Panc1 (cell line): ENCODE results near the gene ZNF689. TPM values are rescaled to one million over a fixed set of nuclear protein-coding genes. Genes with fewer than 3 reads are reported as not detected.

ENCODE experiments used
- ATAC-seq: fragments of 200-7000 bp; cut with Tn5 transposase; 2 replicates; pipeline ENCODE4 v1.9.1; 2020; ENCODE audit warnings: mild to moderate bottlenecking, moderate library complexity
- BruUV-seq: library from RNA; stranded (reverse); fragments of 400-500 nt; replicated peaks from 2 replicates; lab custom pipeline; 2021; lab: Mats Ljungman, UMichigan
- CTCF ChIA-PET: fragments of 300-600 bp; sonication (Branson Sonifier 250); formaldehyde crosslinking; loops from one replicate; lab custom pipeline; 2022; ENCODE audit warnings: antibody characterized with exemption; lab: Charles Lee
- POLR2A ChIA-PET: fragments of 300-600 bp; sonication (Branson Sonifier 250); formaldehyde crosslinking; loops from one replicate; lab custom pipeline; 2022; ENCODE audit warnings: antibody characterized with exemption; lab: Charles Lee
- DNase-seq: peaks from one replicate; pipeline ENCODE4 v3.0.0-alpha.2; 2010; ENCODE audit warnings: low read depth, low spot score
- H3K27ac ChIP-seq: 2 replicates; pipeline ENCODE4 v1.5.1; 2011; ENCODE audit warnings: mild to moderate bottlenecking, low read length, inconsistent platforms
- H3K27me3 ChIP-seq: fragments of 200-500 bp; sonication (Bioruptor generic); 2 replicates; pipeline ENCODE4 v1.6.0; 2014; ENCODE audit warnings: low read length, inconsistent platforms; ENCODE audit not compliant: control insufficient read depth, insufficient read depth
- H3K36me3 ChIP-seq: fragments of 200-500 bp; sonication (Bioruptor generic); 2 replicates; pipeline ENCODE4 v1.5.1; 2014; ENCODE audit warnings: inconsistent platforms, mild to moderate bottlenecking, low read length, moderate library complexity; ENCODE audit not compliant: control insufficient read depth, insufficient read depth
- H3K4me1 ChIP-seq: 2 replicates; pipeline ENCODE4 v1.5.1; 2011; ENCODE audit warnings: inconsistent platforms, mild to moderate bottlenecking, low read length, moderate library complexity; ENCODE audit not compliant: control insufficient read depth, insufficient read depth
- H3K4me3 ChIP-seq, 2 experiments: 2 replicates each; pipeline ENCODE4 v1.5.1; 2011 to 2012; ENCODE audit warnings: low read depth in 2 of 2, low read length in 2 of 2, mild to moderate bottlenecking in 2 of 2, inconsistent platforms in 1 of 2, moderate library complexity in 1 of 2
- H3K9me3 ChIP-seq: fragments of 200-500 bp; sonication (Bioruptor generic); 2 replicates; pipeline ENCODE4 v1.5.1; 2014; ENCODE audit warnings: low read depth, mild to moderate bottlenecking, inconsistent platforms, low read length, moderate library complexity; ENCODE audit not compliant: control insufficient read depth, insufficient read depth
- CTCF ChIP-seq: fragments of 450-650 bp; IDR thresholded peaks from 2 replicates; pipeline ENCODE4 v1.5.1; 2017; ENCODE audit warnings: mild to moderate bottlenecking
- POLR2AphosphoS5 ChIP-seq: IDR thresholded peaks from 2 replicates; pipeline ENCODE4 v1.6.1; 2012; ENCODE audit warnings: mild to moderate bottlenecking, low read depth, low read length, moderate library complexity
- SIN3A ChIP-seq: IDR thresholded peaks from 2 replicates; pipeline ENCODE4 v1.6.1; 2012; ENCODE audit warnings: low read depth, mild to moderate bottlenecking, low read length, moderate library complexity, borderline replicate concordance; ENCODE audit not compliant: insufficient read depth
- TCF7L2 ChIP-seq: IDR thresholded peaks from 2 replicates; pipeline ENCODE4 v1.6.1; 2011; ENCODE audit warnings: mild to moderate bottlenecking, low read depth, low read length, inconsistent platforms
- in situ Hi-C: cut with HindIII; loops from 2 replicates; pipeline ENCODE4 v1.10.0; 2016; ENCODE audit warnings: low sequenced_read_pairs, low pct_unique_long_range_greater_than_20kb
- intact Hi-C: fragments of 100-400 bp; cut with micrococcal nuclease; formaldehyde crosslinking; loops from one replicate; pipeline ENCODE4 v1.10.0; 2022; ENCODE audit not compliant: unreplicated experiment
- total RNA-seq: library from RNA; stranded (reverse); gene quantifications from one replicate; pipeline ENCODE4 v1.2.1, GENCODE V29; 2021; ENCODE audit not compliant: unreplicated experiment
- TF ChIP-seq, protein P1 (sequence below), 2 experiments: IDR thresholded peaks; 2 replicates each; pipeline ENCODE4 v1.6.1; 2011 to 2012; ENCODE audit warnings: low read depth in 2 of 2, control low read depth in 1 of 2, low read length in 1 of 2, mild to moderate bottlenecking in 1 of 2, moderate library complexity in 1 of 2; ENCODE audit not compliant: insufficient read depth in 1 of 2

Gene ZNF689
- total RNA-seq, 1 experiment from 2014 or later = 16.5 TPM

- Histone ChIP-seq H3K4me1 (peaks cover 15% of the 10 kb centered on the region), H3K36me3 (peaks cover 6% of the 10 kb centered on the region; the same call in 1 of the 2 replicates), H3K4me3 (no peak overlapping the region), H3K27ac (no peak overlapping the region), H3K9me3 (no peaks in the 10 kb centered on the region), H3K27me3 (no peaks in the 10 kb centered on the region)
- in situ Hi-C loops (no loop called here), intact Hi-C loops (no loop called here)
- ATAC-seq (no peak), DNase-seq (no peak)
- TF ChIP-seq POLR2AphosphoS5 = no peak
- TF ChIP-seq, protein P1, sequence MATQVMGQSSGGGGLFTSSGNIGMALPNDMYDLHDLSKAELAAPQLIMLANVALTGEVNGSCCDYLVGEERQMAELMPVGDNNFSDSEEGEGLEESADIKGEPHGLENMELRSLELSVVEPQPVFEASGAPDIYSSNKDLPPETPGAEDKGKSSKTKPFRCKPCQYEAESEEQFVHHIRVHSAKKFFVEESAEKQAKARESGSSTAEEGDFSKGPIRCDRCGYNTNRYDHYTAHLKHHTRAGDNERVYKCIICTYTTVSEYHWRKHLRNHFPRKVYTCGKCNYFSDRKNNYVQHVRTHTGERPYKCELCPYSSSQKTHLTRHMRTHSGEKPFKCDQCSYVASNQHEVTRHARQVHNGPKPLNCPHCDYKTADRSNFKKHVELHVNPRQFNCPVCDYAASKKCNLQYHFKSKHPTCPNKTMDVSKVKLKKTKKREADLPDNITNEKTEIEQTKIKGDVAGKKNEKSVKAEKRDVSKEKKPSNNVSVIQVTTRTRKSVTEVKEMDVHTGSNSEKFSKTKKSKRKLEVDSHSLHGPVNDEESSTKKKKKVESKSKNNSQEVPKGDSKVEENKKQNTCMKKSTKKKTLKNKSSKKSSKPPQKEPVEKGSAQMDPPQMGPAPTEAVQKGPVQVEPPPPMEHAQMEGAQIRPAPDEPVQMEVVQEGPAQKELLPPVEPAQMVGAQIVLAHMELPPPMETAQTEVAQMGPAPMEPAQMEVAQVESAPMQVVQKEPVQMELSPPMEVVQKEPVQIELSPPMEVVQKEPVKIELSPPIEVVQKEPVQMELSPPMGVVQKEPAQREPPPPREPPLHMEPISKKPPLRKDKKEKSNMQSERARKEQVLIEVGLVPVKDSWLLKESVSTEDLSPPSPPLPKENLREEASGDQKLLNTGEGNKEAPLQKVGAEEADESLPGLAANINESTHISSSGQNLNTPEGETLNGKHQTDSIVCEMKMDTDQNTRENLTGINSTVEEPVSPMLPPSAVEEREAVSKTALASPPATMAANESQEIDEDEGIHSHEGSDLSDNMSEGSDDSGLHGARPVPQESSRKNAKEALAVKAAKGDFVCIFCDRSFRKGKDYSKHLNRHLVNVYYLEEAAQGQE (IDR thresholded peaks at IDR 0.05; ENCODE audit: insufficient read depth in 1 of 2, low read depth in 2 of 2, low read length in 1 of 2) = no peak
- no peak for TF ChIP-seq CTCF
- no peak for TF ChIP-seq TCF7L2
- TF ChIP-seq SIN3A = no peak
- ChIA-PET CTCF (interaction anchor here (0.6 kb wide), 1 partner anchor 225 kb away, joined by 4 read pairs; the partner anchor contains the start of gene DCTPP1), POLR2A (no interaction called here)
- no TSS peak for BruUV-seq
Measured at GRCh38 chr16:30654856-30655255, 44.7 kb upstream of the ZNF689 start.

DNA sequence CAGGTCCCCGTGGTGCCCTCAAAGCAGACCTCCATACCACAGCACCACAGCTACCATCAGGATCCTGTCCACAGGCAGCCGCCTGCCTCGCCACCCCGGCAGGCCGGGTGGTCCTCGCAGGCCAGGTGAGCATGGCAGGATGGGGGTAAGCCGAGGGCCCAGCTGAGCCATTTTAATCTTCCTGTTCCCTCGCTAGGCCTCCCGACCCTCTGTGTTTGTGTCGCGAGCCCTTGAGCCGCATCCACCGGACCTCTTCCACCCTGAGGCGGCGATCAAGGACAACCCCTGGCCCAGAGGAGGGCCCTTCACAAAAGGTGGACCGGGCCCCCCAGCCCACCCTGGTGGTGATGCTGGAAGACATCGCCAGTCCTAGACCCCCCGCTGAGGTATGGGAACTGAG is 42.5 kb upstream of the ZNF689 start:
- DNase-seq = no peak
- Histone ChIP-seq H3K27me3 (no peaks in the 10 kb centered on the region), H3K36me3 (peaks cover 6% of the 10 kb centered on the region; the same call in 1 of the 2 replicates), H3K27ac (peak overlapping the region; percentile 88), H3K9me3 (no peaks in the 10 kb centered on the region), H3K4me3 (no peak overlapping the region), H3K4me1 (peaks cover 15% of the 10 kb centered on the region)
- TF ChIP-seq POLR2AphosphoS5 = no peak
- TF ChIP-seq CTCF = no peak
- TF ChIP-seq SIN3A = no peak
- POLR2A ChIA-PET = no interaction called here
- in situ Hi-C loops = no loop called here
- no peak for ATAC-seq
- intact Hi-C loops = no loop called here
- no TSS peak for BruUV-seq
- CTCF ChIA-PET = no interaction called here
